ENCODE results near the gene LRFN2.

Gene LRFN2

DNA sequence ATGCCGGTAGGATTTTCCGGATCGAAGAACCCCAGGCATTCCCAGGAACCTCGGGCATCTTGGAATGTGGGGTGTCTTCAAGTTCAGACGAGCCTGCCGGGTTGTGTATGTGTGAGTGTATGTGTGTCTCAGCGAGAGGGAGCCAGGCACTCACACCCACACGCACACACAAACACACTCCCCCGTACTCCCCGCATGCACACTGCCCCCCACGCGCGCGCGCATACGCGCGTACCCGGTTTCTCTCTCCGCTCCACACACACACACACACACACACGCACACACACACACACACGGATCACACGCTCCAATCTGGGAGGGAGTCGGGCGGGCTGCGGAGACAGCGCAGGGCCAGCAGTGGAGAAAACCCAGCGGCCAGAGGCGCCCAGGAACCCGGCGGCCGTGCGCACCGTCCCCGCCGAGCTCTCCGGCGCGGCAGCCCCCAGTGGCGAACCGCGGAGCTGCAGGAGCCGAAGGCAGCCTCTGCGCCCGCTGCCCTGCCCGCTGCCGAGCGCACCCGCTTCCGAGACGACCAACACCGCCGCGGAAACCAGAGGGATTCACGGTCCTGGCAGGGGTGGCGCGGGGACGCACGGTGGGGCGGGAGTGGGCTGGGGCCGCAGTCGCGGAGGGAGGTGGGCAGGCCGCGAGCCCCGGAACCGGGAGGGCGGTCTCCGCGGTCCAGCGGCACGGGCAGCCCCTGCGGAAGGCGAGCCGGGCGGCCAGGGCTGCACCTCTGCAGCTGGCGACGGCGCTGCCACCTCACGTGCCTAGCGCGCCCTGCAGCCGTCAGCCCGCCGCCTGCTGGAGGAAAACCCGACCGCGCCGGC is at the start of gene LRFN2:
TSS of gene LRFN2 (minus strand) at position 125 of the 830 bp plus-strand sequence.
- TF ChIP-seq, protein P1, sequence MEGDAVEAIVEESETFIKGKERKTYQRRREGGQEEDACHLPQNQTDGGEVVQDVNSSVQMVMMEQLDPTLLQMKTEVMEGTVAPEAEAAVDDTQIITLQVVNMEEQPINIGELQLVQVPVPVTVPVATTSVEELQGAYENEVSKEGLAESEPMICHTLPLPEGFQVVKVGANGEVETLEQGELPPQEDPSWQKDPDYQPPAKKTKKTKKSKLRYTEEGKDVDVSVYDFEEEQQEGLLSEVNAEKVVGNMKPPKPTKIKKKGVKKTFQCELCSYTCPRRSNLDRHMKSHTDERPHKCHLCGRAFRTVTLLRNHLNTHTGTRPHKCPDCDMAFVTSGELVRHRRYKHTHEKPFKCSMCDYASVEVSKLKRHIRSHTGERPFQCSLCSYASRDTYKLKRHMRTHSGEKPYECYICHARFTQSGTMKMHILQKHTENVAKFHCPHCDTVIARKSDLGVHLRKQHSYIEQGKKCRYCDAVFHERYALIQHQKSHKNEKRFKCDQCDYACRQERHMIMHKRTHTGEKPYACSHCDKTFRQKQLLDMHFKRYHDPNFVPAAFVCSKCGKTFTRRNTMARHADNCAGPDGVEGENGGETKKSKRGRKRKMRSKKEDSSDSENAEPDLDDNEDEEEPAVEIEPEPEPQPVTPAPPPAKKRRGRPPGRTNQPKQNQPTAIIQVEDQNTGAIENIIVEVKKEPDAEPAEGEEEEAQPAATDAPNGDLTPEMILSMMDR (conservative IDR thresholded peaks at IDR 0.05; ENCODE audit: low read length), result peak; percentile 49
- peak within 1 kb of the TSS; percentile 53 for H3K4me3 ChIP-seq (ENCODE audit: low read length)
- DNase-seq (ENCODE audit: low read depth), result peak; percentile 64

DNA sequence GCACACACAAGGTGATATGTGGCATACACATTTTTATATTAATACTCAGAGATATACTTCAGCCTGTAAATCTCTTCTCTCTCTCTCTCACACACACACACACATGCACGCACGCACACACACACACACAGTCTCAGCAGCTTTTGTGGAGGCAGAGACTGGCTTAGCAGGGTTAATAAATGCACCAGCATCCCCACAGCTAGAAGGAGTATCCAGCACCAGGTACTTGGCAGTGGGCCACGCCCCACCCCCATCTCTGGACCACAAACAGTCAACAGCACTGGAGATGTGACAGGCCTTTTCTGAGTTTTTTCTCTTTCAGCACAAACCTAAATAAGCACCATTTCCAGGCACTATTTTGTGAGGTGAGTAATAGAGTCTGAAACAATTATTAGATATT is 47.3 kb upstream of the LRFN2 start:
- DNase-seq (ENCODE audit: low read depth), result no peak
- TF ChIP-seq, protein P1 (conservative IDR thresholded peaks at IDR 0.05; ENCODE audit: low read length), result no peak
- H3K4me3 ChIP-seq (ENCODE audit: low read length), result no peak overlapping the region

DNA sequence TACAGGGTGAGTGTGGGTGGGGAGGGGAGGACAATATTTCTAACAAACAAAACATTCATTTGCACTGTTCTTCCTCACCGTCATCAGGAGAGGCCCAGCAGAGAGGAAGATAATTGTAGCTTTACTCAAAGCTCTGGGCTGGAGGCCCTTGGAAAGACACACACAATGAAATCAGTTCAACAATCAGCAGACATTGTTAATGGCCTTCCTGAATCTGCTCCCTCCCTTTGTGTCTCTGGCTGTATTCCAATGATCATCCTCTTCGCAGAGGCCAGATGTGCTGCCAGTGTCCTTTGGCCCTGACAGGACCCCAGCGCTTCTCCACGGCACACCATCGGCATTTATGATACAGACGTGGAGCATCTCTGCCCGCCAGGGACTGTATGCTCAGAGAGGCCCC is 44.6 kb upstream of the LRFN2 start:
- no peak for DNase-seq (ENCODE audit: low read depth)
- no peak overlapping the region for H3K4me3 ChIP-seq (ENCODE audit: low read length)
- TF ChIP-seq, protein P1 (conservative IDR thresholded peaks at IDR 0.05; ENCODE audit: low read length), result no peak

DNA sequence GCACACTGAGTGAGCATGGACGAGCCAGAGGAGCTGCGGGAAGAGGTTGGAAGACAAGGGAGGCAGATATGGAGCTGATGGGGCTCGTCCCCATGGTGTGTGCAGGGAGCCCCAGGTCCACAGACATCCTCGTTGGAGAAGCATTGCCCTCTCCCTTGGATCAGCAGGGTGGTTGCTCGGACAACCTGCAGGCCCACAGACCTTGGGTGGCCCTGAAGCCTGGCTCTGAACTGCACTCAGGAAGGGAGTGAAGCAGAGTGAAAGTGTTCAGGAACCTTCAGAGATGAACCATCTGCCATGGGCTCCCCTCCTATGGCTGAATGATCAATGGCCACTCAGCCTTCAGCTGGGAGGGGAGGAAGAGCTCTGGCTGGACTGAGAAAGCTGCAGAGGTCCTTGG is 43.3 kb upstream of the LRFN2 start:
- no peak overlapping the region for H3K4me3 ChIP-seq (ENCODE audit: low read length)
- no peak for DNase-seq (ENCODE audit: low read depth)
- TF ChIP-seq, protein P1 (conservative IDR thresholded peaks at IDR 0.05; ENCODE audit: low read length), result no peak

DNA sequence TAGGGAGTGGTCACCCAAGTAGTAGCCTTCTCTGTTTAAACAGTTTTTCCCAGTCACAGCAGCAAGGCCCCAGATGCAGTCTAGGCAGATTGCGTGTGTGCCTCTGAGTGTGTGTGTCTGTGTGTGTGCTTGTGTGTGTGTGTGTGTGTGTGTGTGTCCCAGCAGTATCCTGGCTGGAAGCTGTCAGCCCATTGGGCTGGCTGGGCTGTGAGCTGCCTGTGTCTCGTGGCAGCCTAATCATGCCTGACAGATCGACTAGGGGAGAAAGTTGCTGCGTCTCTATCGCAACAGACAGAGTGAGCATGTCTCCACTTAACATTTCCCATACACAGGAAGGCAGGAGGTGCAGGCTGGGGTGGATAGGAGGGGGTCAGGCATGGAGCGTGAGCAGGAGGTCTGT is 42.9 kb upstream of the LRFN2 start:
- no peak for DNase-seq (ENCODE audit: low read depth)
- TF ChIP-seq, protein P1 (conservative IDR thresholded peaks at IDR 0.05; ENCODE audit: low read length), result no peak
- no peak overlapping the region for H3K4me3 ChIP-seq (ENCODE audit: low read length)

DNA sequence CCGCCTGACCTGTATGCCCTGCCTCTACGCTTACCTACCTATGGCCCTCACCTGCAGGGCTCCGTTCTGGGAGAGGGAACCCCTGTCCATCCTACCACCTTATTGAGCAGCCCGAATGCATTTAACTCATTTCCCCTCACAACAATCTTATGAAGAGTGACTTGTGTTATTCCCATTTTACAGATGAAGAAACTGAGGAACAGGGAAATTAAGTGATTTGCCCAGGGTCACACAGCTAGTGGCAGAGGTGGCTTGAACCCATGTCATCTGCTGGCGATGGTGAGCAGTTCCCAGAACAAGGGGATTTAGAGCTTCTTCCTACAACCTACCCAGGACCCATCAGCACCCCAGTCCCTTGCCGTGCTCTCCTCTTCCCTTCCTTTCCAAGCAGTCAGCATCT is 42.3 kb upstream of the LRFN2 start:
- TF ChIP-seq, protein P1 (conservative IDR thresholded peaks at IDR 0.05; ENCODE audit: low read length), result no peak
- H3K4me3 ChIP-seq (ENCODE audit: low read length), result no peak overlapping the region
- DNase-seq (ENCODE audit: low read depth), result no peak

DNA sequence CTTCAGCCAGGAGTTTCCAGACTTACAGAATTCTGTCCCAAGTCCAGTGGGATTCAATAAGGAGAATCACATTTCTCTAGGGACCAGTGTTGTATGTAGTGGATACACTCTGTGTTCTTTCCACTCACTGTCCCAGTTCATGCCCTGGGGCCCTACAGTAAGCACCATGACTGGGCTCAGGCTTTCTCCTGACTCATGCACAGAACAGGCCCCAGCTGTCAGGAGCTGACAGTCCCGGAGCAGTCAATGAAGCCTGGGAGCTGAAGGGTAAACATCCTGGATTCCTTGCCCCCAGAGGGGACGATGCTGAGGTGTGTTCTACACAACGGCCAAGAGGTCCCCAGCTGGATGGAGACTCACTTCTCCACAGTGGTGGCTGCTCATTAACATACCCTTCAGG is 40.2 kb upstream of the LRFN2 start:
- TF ChIP-seq, protein P1 (conservative IDR thresholded peaks at IDR 0.05; ENCODE audit: low read length), result no peak
- DNase-seq (ENCODE audit: low read depth), result no peak
- H3K4me3 ChIP-seq (ENCODE audit: low read length), result no peak overlapping the region

All from AG10803 (cell line).